Islet precursor cell (in vitro differentiated cells): ENCODE data around the gene CA9.

Experiments
- DNase-seq: peaks from one replicate; pipeline ENCODE4 v3.0.0-alpha.2; 2018

Gene CA9

GRCh38 chr9:35652829-35653209 lies 20.9 kb upstream of the CA9 start:
- DNase-seq, result peak; percentile 14

- peak; percentile 7 for DNase-seq
These were observed 20.1 kb upstream of the CA9 start for GRCh38 chr9:35653611-35654010.

GRCh38 chr9:35656348-35656747 lies 17.4 kb upstream of the CA9 start:
- DNase-seq, result no peak

GRCh38 chr9:35656831-35657545 lies 16.7 kb upstream of the CA9 start:
- no peak for DNase-seq

- DNase-seq, result peak; percentile 99
These were observed 16.1 kb upstream of the CA9 start, which contains the start of gene RMRP for GRCh38 chr9:35657546-35658136. RMRP (minus strand) TSS chr9:35658019.

- peak; percentile 94 for DNase-seq
These were observed 15.4 kb upstream of the CA9 start, which contains the start of gene CCDC107 for GRCh38 chr9:35658137-35658967. CCDC107 (plus strand) TSS chr9:35658292; CDS start chr9:35658380, 88 bp downstream.

GRCh38 chr9:35658968-35659220 lies 14.8 kb upstream of the CA9 start:
- no peak for DNase-seq

GRCh38 chr9:35659340-35659739 lies 14.4 kb upstream of the CA9 start:
- no peak for DNase-seq

GRCh38 chr9:35660966-35661415 lies 12.7 kb upstream of the CA9 start:
- DNase-seq, result no peak

GRCh38 chr9:35661756-35662350 lies 11.9 kb upstream of the CA9 start:
- no peak for DNase-seq

- DNase-seq, result no peak
These were observed 11.3 kb upstream of the CA9 start for GRCh38 chr9:35662437-35662836.

GRCh38 chr9:35664531-35665470 lies 8.9 kb upstream of the CA9 start, which contains the start of gene ARHGEF39:
ARHGEF39 (minus strand) TSS chr9:35665195; CDS start chr9:35665169, 26 bp downstream.
- DNase-seq, result peak; percentile 94

- DNase-seq, result no peak
These were observed 8.3 kb upstream of the CA9 start for GRCh38 chr9:35665471-35665818.

- no peak for DNase-seq
These were observed 7.7 kb upstream of the CA9 start for GRCh38 chr9:35666045-35666444.

GRCh38 chr9:35666549-35666948 lies 7.2 kb upstream of the CA9 start:
- no peak for DNase-seq

- no peak for DNase-seq
These were observed 5.8 kb upstream of the CA9 start for GRCh38 chr9:35667939-35668338.

GRCh38 chr9:35669331-35670145 lies 4.2 kb upstream of the CA9 start:
- no peak for DNase-seq

- DNase-seq, result no peak
These were observed 265 bp downstream of the CA9 start for GRCh38 chr9:35674025-35674361.

GRCh38 chr9:35675204-35675603 lies 1.5 kb downstream of the CA9 start:
- DNase-seq, result no peak

GRCh38 chr9:35675732-35676392 lies 2.1 kb downstream of the CA9 start:
- peak; percentile 83 for DNase-seq

GRCh38 chr9:35679091-35679490 lies 5.4 kb downstream of the CA9 start:
- no peak for DNase-seq
